GM18498 (cell line): ENCODE data around the gene ZNF609.
"Not testable (repeated sequence)": the region's sequence is repeated elsewhere in the genome, so short reads cannot be mapped to it uniquely, and the experiment has no call there.

ENCODE experiments used
- ATAC-seq: cut with Tn5 transposase; IDR thresholded peaks from one replicate; pipeline ENCODE4 v1.9.1; 2021; ENCODE audit warnings: mild to moderate bottlenecking, moderate library complexity; ENCODE audit not compliant: unreplicated experiment

ZNF609 gene

GRCh38 chr15:64580696-64581407, 120.5 kb downstream of the ZNF609 start:
- no peak for ATAC-seq

GRCh38 chr15:64581408-64581761, 121.0 kb downstream of the ZNF609 start:
- ATAC-seq, result no peak

GRCh38 chr15:64582202-64582601, 121.8 kb downstream of the ZNF609 start:
- ATAC-seq, result no peak

GRCh38 chr15:64583519-64583918, 123.1 kb downstream of the ZNF609 start:
- no peak for ATAC-seq

GRCh38 chr15:64583983-64584382, 123.6 kb downstream of the ZNF609 start:
- no peak for ATAC-seq

GRCh38 chr15:64586259-64586870, 126.0 kb downstream of the ZNF609 start:
- ATAC-seq, result no peak

- no peak for ATAC-seq
Measured at GRCh38 chr15:64586984-64587383, 126.6 kb downstream of the ZNF609 start.

- ATAC-seq, result no peak
Measured at GRCh38 chr15:64589435-64590084, 129.2 kb downstream of the ZNF609 start.

GRCh38 chr15:64592845-64593244, 132.5 kb downstream of the ZNF609 start:
- ATAC-seq, result not testable (repeated sequence)

GRCh38 chr15:64596701-64597476, 136.5 kb downstream of the ZNF609 start:
- peak; percentile 60 for ATAC-seq

- no peak for ATAC-seq
Measured at GRCh38 chr15:64597477-64597822, 137.1 kb downstream of the ZNF609 start.

GRCh38 chr15:64599226-64599625, 138.8 kb downstream of the ZNF609 start:
- ATAC-seq, result no peak

- no peak for ATAC-seq
Measured at GRCh38 chr15:64599716-64600115, 139.3 kb downstream of the ZNF609 start.

- ATAC-seq, result no peak
Measured at GRCh38 chr15:64600794-64601193, 140.4 kb downstream of the ZNF609 start.

GRCh38 chr15:64604319-64604718, 143.9 kb downstream of the ZNF609 start:
- no peak for ATAC-seq

GRCh38 chr15:64607416-64607815, 147.0 kb downstream of the ZNF609 start:
- not testable (repeated sequence) for ATAC-seq

GRCh38 chr15:64610257-64610919, 150.0 kb downstream of the ZNF609 start:
- ATAC-seq, result no peak

- ATAC-seq, result no peak
Measured at GRCh38 chr15:64611085-64611725, 150.8 kb downstream of the ZNF609 start.

- ATAC-seq, result no peak
Measured at GRCh38 chr15:64614519-64614918, 154.1 kb downstream of the ZNF609 start.

GRCh38 chr15:64617727-64618126, 157.3 kb downstream of the ZNF609 start:
- no peak for ATAC-seq

- ATAC-seq, result no peak
Measured at GRCh38 chr15:64618138-64618537, 157.8 kb downstream of the ZNF609 start.
